C4-2B (cell line): ENCODE data around the gene RIMKLB.
A peak's percentile ranks its signal among the peaks of the same experiment; 100 is the strongest.

Source experiments
- H3K27ac ChIP-seq: fragments of 450-650 bp; 2 replicates; pipeline ENCODE4 v1.5.1; 2017
- ZFX ChIP-seq: fragments of 450-650 bp; IDR thresholded peaks from 2 replicates; pipeline ENCODE4 v1.6.1; 2017
- TF ChIP-seq, protein P1 (sequence below): fragments of 450-650 bp; conservative IDR thresholded peaks from 2 replicates; pipeline ENCODE4 v1.5.1; 2017; ENCODE audit warnings: mild to moderate bottlenecking

RIMKLB gene

GRCh38 chr12:8823565-8824300 is 125.9 kb downstream of the RIMKLB start:
- no peak for TF ChIP-seq ZFX
- TF ChIP-seq, protein P1, sequence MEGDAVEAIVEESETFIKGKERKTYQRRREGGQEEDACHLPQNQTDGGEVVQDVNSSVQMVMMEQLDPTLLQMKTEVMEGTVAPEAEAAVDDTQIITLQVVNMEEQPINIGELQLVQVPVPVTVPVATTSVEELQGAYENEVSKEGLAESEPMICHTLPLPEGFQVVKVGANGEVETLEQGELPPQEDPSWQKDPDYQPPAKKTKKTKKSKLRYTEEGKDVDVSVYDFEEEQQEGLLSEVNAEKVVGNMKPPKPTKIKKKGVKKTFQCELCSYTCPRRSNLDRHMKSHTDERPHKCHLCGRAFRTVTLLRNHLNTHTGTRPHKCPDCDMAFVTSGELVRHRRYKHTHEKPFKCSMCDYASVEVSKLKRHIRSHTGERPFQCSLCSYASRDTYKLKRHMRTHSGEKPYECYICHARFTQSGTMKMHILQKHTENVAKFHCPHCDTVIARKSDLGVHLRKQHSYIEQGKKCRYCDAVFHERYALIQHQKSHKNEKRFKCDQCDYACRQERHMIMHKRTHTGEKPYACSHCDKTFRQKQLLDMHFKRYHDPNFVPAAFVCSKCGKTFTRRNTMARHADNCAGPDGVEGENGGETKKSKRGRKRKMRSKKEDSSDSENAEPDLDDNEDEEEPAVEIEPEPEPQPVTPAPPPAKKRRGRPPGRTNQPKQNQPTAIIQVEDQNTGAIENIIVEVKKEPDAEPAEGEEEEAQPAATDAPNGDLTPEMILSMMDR, result peak; percentile 41

GRCh38 chr12:8827551-8828256 is 129.9 kb downstream of the RIMKLB start:
- peak overlapping the region; percentile 66 for H3K27ac ChIP-seq
- TF ChIP-seq ZFX, result no peak
- TF ChIP-seq, protein P1, result no peak

More at GRCh38 chr12:8823565-8824300, 125.9 kb downstream of the RIMKLB start:
- H3K27ac ChIP-seq, result no peak overlapping the region

GRCh38 chr12:8828257-8829124 is 130.7 kb downstream of the RIMKLB start:
- H3K27ac ChIP-seq, result peak overlapping the region; percentile 66
- no peak for TF ChIP-seq ZFX
- TF ChIP-seq, protein P1, result no peak

GRCh38 chr12:8829125-8829518 is 131.3 kb downstream of the RIMKLB start:
- peak overlapping the region; percentile 66 for H3K27ac ChIP-seq
- TF ChIP-seq, protein P1, result no peak
- TF ChIP-seq ZFX, result no peak

DNA sequence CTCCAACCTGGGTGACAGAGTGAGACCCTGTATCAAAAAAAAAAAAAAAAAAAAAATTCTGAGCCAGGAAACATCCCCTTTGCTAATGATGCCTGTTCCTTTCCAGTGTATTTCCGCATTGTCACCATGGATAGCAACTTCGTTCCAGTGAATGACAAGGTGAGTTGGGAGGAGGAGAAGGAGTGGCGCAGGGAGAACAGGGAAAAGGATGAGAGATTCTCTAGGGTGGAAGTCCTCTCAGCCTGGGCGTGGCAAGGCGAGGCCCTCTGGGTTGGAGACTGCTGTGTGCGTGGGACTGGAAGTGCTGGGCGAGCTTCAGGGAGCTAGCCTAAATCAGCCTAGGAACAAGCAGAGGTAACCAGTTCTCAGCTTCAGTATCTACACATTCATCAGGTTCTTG is 131.8 kb downstream of the RIMKLB start:
- TF ChIP-seq, protein P1, result no peak
- no peak for TF ChIP-seq ZFX
- peak overlapping the region; percentile 66 for H3K27ac ChIP-seq

DNA sequence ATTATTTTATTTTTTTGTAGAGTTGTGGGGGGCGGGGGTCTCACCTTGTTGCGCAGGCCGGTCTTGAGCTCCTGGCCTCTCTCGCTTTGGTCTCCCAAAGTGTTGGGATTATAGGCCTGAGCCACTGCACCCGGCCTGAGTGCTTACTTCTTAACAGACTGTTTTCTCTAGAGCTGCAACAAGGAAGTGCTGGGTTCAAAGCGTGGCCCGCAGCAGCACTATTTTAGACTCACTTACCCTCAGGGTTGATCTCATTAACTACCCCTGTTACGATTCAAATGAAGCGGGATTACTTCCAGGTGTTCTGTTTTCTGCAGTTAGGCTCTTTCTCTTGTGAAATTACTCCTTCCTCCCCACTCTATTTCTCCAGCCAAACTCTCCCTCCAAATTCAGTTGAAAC is 133.3 kb downstream of the RIMKLB start:
- H3K27ac ChIP-seq, result no peak overlapping the region

More for the DNA sequence above, 133.3 kb downstream of the RIMKLB start:
- TF ChIP-seq, protein P1, result no peak
- no peak for TF ChIP-seq ZFX
